ENCODE measurements around the gene TMUB1.

TMUB1 gene

DNA sequence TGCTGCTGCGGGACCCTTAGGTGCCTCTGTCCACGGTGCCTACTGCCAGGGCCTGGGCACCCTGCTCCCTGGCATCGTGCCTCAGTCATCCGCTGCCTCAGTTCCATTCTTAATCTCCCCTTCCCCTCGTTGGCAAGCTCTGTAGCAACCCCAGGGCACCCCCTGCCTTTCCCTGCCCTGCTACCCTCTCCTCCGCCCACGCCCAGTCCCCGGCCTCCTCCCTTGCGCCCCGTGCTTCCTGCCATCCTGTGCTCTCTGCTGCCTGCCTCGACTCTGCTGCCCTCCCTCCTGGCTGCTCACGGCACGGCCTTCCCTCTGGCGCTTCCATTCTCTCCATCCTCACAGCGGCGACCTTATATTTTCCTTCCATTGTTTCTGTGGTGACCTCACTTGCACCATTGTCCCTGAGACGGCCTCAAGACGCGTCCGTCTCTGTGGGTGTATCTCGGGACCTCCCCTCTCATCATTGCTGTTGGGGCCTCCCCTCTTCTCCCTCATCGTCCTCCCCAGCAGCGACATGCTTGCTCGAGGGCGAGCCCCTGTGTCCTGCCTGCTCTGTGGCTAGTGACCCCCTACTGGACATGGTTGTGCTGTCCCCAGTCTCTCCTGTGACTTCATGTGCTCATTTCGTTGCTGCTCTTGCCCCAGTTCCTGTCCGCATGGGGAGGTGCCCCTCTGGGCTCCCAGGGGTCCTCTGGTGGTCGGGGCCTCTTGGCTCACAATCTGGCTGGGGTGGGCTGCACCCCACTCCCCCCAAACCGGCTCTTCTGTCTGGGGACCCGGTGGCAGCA is 38.3 kb upstream of the TMUB1 start:
- Histone ChIP-seq H3K27ac (ENCODE audit: low read length) (no peak overlapping the region), H3K79me2 (ENCODE audit: insufficient read depth, low read length) (peaks cover 13% of the 10 kb centered on the region), H3K4me3 (ENCODE audit: low read depth in 1 of 2, low read length in 2 of 2) (no peak overlapping the region), H3K36me3 (ENCODE audit: insufficient read depth, low read length) (peaks cover 21% of the 10 kb centered on the region), H3K9ac (ENCODE audit: low read depth, low read length) (no peak overlapping the region), H2AFZ (ENCODE audit: low read depth, low read length) (no peak overlapping the region), H3K4me1 (ENCODE audit: insufficient read depth, low read length) (peaks cover 26% of the 10 kb centered on the region), H3K27me3 (ENCODE audit: insufficient read depth, low read length, poor library complexity) (no peaks in the 10 kb centered on the region), H3K4me2 (ENCODE audit: insufficient read depth, low read length) (no peak overlapping the region), H4K20me1 (ENCODE audit: insufficient read depth, low read length) (peaks cover 7% of the 10 kb centered on the region), H3K9me3 (ENCODE audit: insufficient read depth, low read length, severe bottlenecking) (no peaks in the 10 kb centered on the region)
- ATAC-seq (ENCODE audit: insufficient read depth, low read depth) (no peak), DNase-seq (no peak)
- TF ChIP-seq, protein P1, sequence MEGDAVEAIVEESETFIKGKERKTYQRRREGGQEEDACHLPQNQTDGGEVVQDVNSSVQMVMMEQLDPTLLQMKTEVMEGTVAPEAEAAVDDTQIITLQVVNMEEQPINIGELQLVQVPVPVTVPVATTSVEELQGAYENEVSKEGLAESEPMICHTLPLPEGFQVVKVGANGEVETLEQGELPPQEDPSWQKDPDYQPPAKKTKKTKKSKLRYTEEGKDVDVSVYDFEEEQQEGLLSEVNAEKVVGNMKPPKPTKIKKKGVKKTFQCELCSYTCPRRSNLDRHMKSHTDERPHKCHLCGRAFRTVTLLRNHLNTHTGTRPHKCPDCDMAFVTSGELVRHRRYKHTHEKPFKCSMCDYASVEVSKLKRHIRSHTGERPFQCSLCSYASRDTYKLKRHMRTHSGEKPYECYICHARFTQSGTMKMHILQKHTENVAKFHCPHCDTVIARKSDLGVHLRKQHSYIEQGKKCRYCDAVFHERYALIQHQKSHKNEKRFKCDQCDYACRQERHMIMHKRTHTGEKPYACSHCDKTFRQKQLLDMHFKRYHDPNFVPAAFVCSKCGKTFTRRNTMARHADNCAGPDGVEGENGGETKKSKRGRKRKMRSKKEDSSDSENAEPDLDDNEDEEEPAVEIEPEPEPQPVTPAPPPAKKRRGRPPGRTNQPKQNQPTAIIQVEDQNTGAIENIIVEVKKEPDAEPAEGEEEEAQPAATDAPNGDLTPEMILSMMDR (IDR thresholded peaks at IDR 0.05; ENCODE audit: borderline replicate concordance, extremely low read depth, low read length, poor library complexity, severe bottlenecking): no peak
- TF ChIP-seq EZH2 (IDR thresholded peaks at IDR 0.05; ENCODE audit: borderline replicate concordance, low read depth, low read length, severe bottlenecking): no peak

DNA sequence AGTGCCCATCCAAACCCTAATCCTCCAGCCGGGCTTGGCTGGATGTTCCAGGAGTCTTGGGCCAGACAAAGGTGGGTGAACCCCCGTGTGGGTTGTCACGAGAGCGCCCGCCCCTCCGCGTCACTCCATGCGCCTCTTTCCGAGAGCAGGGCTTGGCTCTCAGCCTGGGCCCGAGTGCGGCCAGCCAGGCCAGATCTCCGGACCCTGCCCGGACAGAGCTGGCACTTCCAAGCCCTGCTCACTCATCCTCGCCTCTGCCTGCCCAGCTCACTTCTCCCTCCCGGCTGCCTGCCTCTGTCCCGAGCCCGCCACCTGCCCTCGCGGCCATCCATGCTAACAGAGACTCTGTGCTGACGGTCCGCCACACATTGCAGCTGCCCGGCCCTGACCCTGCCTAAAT is 37.6 kb upstream of the TMUB1 start:
- ATAC-seq (ENCODE audit: insufficient read depth, low read depth): no peak
- peaks cover 21% of the 10 kb centered on the region for H3K36me3 ChIP-seq (ENCODE audit: insufficient read depth, low read length)
- no peak overlapping the region for H3K4me2 ChIP-seq (ENCODE audit: insufficient read depth, low read length)
- no peaks in the 10 kb centered on the region for H3K9me3 ChIP-seq (ENCODE audit: insufficient read depth, low read length, severe bottlenecking)
- peaks cover 32% of the 10 kb centered on the region for H3K4me1 ChIP-seq (ENCODE audit: insufficient read depth, low read length)
- DNase-seq: no peak
- H3K27me3 ChIP-seq (ENCODE audit: insufficient read depth, low read length, poor library complexity): no peaks in the 10 kb centered on the region
- TF ChIP-seq, protein P1 (IDR thresholded peaks at IDR 0.05; ENCODE audit: borderline replicate concordance, extremely low read depth, low read length, poor library complexity, severe bottlenecking): no peak
- no peak for TF ChIP-seq EZH2 (IDR thresholded peaks at IDR 0.05; ENCODE audit: borderline replicate concordance, low read depth, low read length, severe bottlenecking)
- H3K9ac ChIP-seq (ENCODE audit: low read depth, low read length): no peak overlapping the region
- H3K27ac ChIP-seq (ENCODE audit: low read length): no peak overlapping the region
- H2AFZ ChIP-seq (ENCODE audit: low read depth, low read length): no peak overlapping the region
- H3K4me3 ChIP-seq (ENCODE audit: low read depth in 1 of 2, low read length in 2 of 2): no peak overlapping the region
- H3K79me2 ChIP-seq (ENCODE audit: insufficient read depth, low read length): peaks cover 18% of the 10 kb centered on the region
- H4K20me1 ChIP-seq (ENCODE audit: insufficient read depth, low read length): peaks cover 9% of the 10 kb centered on the region

DNA sequence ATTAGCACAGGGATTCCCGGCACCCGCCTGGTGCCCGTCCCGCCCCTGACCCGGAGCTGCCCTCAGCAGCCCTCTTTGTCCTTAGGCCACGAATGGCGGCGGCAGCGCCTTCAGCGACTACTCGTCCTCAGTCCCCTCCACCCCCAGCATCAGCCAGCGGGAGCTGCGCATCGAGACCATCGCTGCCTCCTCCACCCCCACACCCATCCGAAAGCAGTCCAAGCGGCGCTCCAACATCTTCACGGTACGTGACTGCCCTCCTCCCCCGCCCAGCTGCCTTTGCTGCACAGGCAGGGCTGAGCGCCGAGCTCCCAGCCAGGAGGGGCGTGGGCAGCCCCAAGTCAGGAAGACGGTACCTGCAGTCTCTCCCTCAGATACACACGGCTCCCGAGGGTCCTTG is 36.6 kb upstream of the TMUB1 start:
- Histone ChIP-seq H4K20me1 (ENCODE audit: insufficient read depth, low read length) (peaks cover 7% of the 10 kb centered on the region), H3K4me2 (ENCODE audit: insufficient read depth, low read length) (no peak overlapping the region), H3K4me1 (ENCODE audit: insufficient read depth, low read length) (peaks cover 35% of the 10 kb centered on the region), H3K27me3 (ENCODE audit: insufficient read depth, low read length, poor library complexity) (no peaks in the 10 kb centered on the region), H3K36me3 (ENCODE audit: insufficient read depth, low read length) (peaks cover 17% of the 10 kb centered on the region), H3K27ac (ENCODE audit: low read length) (no peak overlapping the region), H3K4me3 (ENCODE audit: low read depth in 1 of 2, low read length in 2 of 2) (no peak overlapping the region), H3K9me3 (ENCODE audit: insufficient read depth, low read length, severe bottlenecking) (no peaks in the 10 kb centered on the region), H2AFZ (ENCODE audit: low read depth, low read length) (no peak overlapping the region), H3K9ac (ENCODE audit: low read depth, low read length) (no peak overlapping the region), H3K79me2 (ENCODE audit: insufficient read depth, low read length) (peaks cover 18% of the 10 kb centered on the region)
- ATAC-seq (ENCODE audit: insufficient read depth, low read depth) (no peak), DNase-seq (no peak)
- TF ChIP-seq, protein P1 (IDR thresholded peaks at IDR 0.05; ENCODE audit: borderline replicate concordance, extremely low read depth, low read length, poor library complexity, severe bottlenecking): no peak
- no peak for TF ChIP-seq EZH2 (IDR thresholded peaks at IDR 0.05; ENCODE audit: borderline replicate concordance, low read depth, low read length, severe bottlenecking)

Measured in DND-41 (cell line).